H9 (cell line): ENCODE data around the gene DDX1. TPM values are rescaled to one million over a fixed set of nuclear protein-coding genes. Genes with fewer than 3 reads are reported as not detected.

ENCODE experiments used
- DNase-seq: peaks from one replicate; pipeline ENCODE4 v3.0.0-alpha.2; 2017
- H2AFZ ChIP-seq: one replicate; pipeline ENCODE4 v1.6.1; 2013; ENCODE audit warnings: mild to moderate bottlenecking, low read length, control low read depth, moderate library complexity
- H2AK5ac ChIP-seq: 2 replicates; pipeline ENCODE4 v1.6.1; 2013; ENCODE audit warnings: low read length, control low read depth, mixed read lengths; ENCODE audit not compliant: insufficient read length
- H2BK120ac ChIP-seq: one replicate; pipeline ENCODE4 v1.6.1; 2013; ENCODE audit warnings: low read depth, mild to moderate bottlenecking, low read length, control low read depth, inconsistent platforms; ENCODE audit not compliant: poor library complexity, severe bottlenecking
- H2BK12ac ChIP-seq: 2 replicates; pipeline ENCODE4 v1.6.1; 2013; ENCODE audit warnings: low read length, control low read depth, mixed read lengths, low read depth; ENCODE audit not compliant: insufficient read length
- H2BK15ac ChIP-seq: 2 replicates; pipeline ENCODE4 v1.6.1; 2013; ENCODE audit warnings: low read depth, low read length, control low read depth
- H2BK20ac ChIP-seq: one replicate; pipeline ENCODE4 v1.6.1; 2013; ENCODE audit warnings: low read depth, mild to moderate bottlenecking, low read length, control low read depth, inconsistent platforms; ENCODE audit not compliant: poor library complexity, severe bottlenecking
- H2BK5ac ChIP-seq: 2 replicates; pipeline ENCODE4 v1.6.1; 2013; ENCODE audit warnings: low read length, control low read depth, mixed read lengths; ENCODE audit not compliant: insufficient read length
- H3K14ac ChIP-seq: 2 replicates; pipeline ENCODE4 v1.6.1; 2013; ENCODE audit warnings: low read length, control low read depth; ENCODE audit not compliant: insufficient read depth
- H3K18ac ChIP-seq: 2 replicates; pipeline ENCODE4 v1.6.1; 2013; ENCODE audit warnings: low read depth, mild to moderate bottlenecking, mixed read lengths, low read length, control low read depth; ENCODE audit not compliant: insufficient read length
- H3K23ac ChIP-seq: 2 replicates; pipeline ENCODE4 v1.6.1; 2013; ENCODE audit warnings: low read length, control low read depth, mixed read lengths, low read depth; ENCODE audit not compliant: insufficient read length
- H3K23me2 ChIP-seq: 2 replicates; pipeline ENCODE4 v1.6.1; 2013; ENCODE audit warnings: low read depth, mild to moderate bottlenecking, mixed read lengths, low read length, control low read depth; ENCODE audit not compliant: insufficient read length, poor library complexity, severe bottlenecking
- H3K27ac ChIP-seq: 2 replicates; pipeline ENCODE4 v1.5.1; 2013; ENCODE audit warnings: low read length, control low read depth, mixed read lengths, low read depth; ENCODE audit not compliant: insufficient read length
- H3K27me3 ChIP-seq: 2 replicates; pipeline ENCODE4 v1.6.1; 2013; ENCODE audit warnings: low read length, control low read depth, inconsistent platforms; ENCODE audit not compliant: insufficient read depth
- H3K4ac ChIP-seq: 2 replicates; pipeline ENCODE4 v1.6.1; 2013; ENCODE audit warnings: low read depth, mild to moderate bottlenecking, control low read depth, inconsistent platforms, low read length, moderate library complexity
- H3K4me1 ChIP-seq: 2 replicates; pipeline ENCODE4 v1.6.1; 2013; ENCODE audit warnings: low read length, control low read depth, inconsistent platforms; ENCODE audit not compliant: insufficient read depth
- H3K4me2 ChIP-seq: 2 replicates; pipeline ENCODE4 v1.6.1; 2013; ENCODE audit warnings: low read length, control low read depth, mixed read lengths; ENCODE audit not compliant: insufficient read length, insufficient read depth
- H3K56ac ChIP-seq: 2 replicates; pipeline ENCODE4 v1.6.1; 2013; ENCODE audit warnings: low read depth, mild to moderate bottlenecking, mixed read lengths, low read length, control low read depth; ENCODE audit not compliant: insufficient read length
- H3K79me1 ChIP-seq: 2 replicates; pipeline ENCODE4 v1.6.1; 2013; ENCODE audit warnings: low read depth, mild to moderate bottlenecking, moderate library complexity, low read length, control low read depth, inconsistent platforms; ENCODE audit not compliant: insufficient read depth, poor library complexity, severe bottlenecking
- H3K79me2 ChIP-seq: 2 replicates; pipeline ENCODE4 v1.6.1; 2013; ENCODE audit warnings: low read length, control low read depth, inconsistent platforms; ENCODE audit not compliant: insufficient read depth
- H3K9ac ChIP-seq: 2 replicates; pipeline ENCODE4 v1.6.1; 2013; ENCODE audit warnings: low read length, control low read depth, mixed read lengths; ENCODE audit not compliant: insufficient read length; ENCODE audit errors: extremely low read depth
- H3K9me3 ChIP-seq: one replicate; pipeline ENCODE4 v1.6.1; 2013; ENCODE audit warnings: low read depth, low read length, inconsistent platforms; ENCODE audit not compliant: control insufficient read depth
- H3T11ph ChIP-seq: one replicate; pipeline ENCODE4 v1.6.1; 2013; ENCODE audit warnings: mild to moderate bottlenecking, low read length, control low read depth, inconsistent platforms
- H4K20me1 ChIP-seq: one replicate; pipeline ENCODE4 v1.6.1; 2013; ENCODE audit not compliant: control insufficient read depth, insufficient read length, insufficient read depth
- H4K5ac ChIP-seq: 2 replicates; pipeline ENCODE4 v1.6.1; 2013; ENCODE audit warnings: low read depth, mild to moderate bottlenecking, mixed read lengths, low read length, control low read depth; ENCODE audit not compliant: insufficient read length
- H4K8ac ChIP-seq: replicated peaks from 2 replicates; pipeline ENCODE4 v1.6.1; 2013; ENCODE audit warnings: low read length, control low read depth, mixed read lengths, low read depth; ENCODE audit not compliant: insufficient read length
- H4K91ac ChIP-seq: 2 replicates; pipeline ENCODE4 v1.6.1; 2013; ENCODE audit warnings: low read depth, mild to moderate bottlenecking, moderate library complexity, mixed read lengths, low read length, control low read depth; ENCODE audit not compliant: insufficient read length
- H3K27ac Mint-ChIP-seq, 3 experiments: 2 replicates in 2 of 3; 3 replicates in 1 of 3; pipeline ENCODE4 v1.8.0; 2020 to 2021; ENCODE audit warnings: mixed read lengths in 3 of 3, mild to moderate bottlenecking in 1 of 3, moderate library complexity in 1 of 3
- H3K27me3 Mint-ChIP-seq: 2 replicates; pipeline ENCODE4 v1.8.0; 2021; ENCODE audit warnings: low read depth, mild to moderate bottlenecking, moderate library complexity, mixed read lengths
- H3K36me3 Mint-ChIP-seq, 3 experiments: 2 replicates in 2 of 3; 3 replicates in 1 of 3; pipeline ENCODE4 v1.8.0; 2020 to 2021; ENCODE audit warnings: low read depth in 3 of 3, mixed read lengths in 3 of 3; ENCODE audit not compliant: insufficient read depth in 1 of 3
- H3K4me1 Mint-ChIP-seq, 2 experiments: 2 replicates each; pipeline ENCODE4 v1.8.0; 2020; ENCODE audit warnings: mixed read lengths in 2 of 2
- H3K4me3 Mint-ChIP-seq, 2 experiments: 2 replicates in 1 of 2; 3 replicates in 1 of 2; pipeline ENCODE4 v1.8.0; 2020 to 2021; ENCODE audit warnings: mild to moderate bottlenecking in 2 of 2, mixed read lengths in 2 of 2, moderate library complexity in 1 of 2
- H3K9me3 Mint-ChIP-seq, 2 experiments: 2 replicates in 1 of 2; 3 replicates in 1 of 2; pipeline ENCODE4 v1.8.0; 2020; ENCODE audit warnings: mild to moderate bottlenecking in 2 of 2, mixed read lengths in 2 of 2, moderate library complexity in 1 of 2
- WGBS: extraction: QIAGEN DNeasy Blood & Tissue Kit; methylation state at CpG from one replicate; pipeline ENCODE4 v1.1.7; 2013; ENCODE audit warnings: missing lambda C conversion rate, low lambda C conversion rate, mixed read lengths; ENCODE audit not compliant: insufficient read length; ENCODE audit errors: extremely low coverage; 5-methylcytosine and 5-hydroxymethylcytosine counted together
- total RNA-seq: library from RNA; stranded (reverse); gene quantifications from 2 replicates; pipeline ENCODE4 v1.2.1, GENCODE V29; 2021
- TF ChIP-seq, protein P1 (sequence below): fragments of 200-600 bp; sonication (generic); conservative IDR thresholded peaks from 3 replicates; pipeline ENCODE4 v1.8.0; 2021; ENCODE audit warnings: antibody characterized with exemption, mild to moderate bottlenecking

The DDX1 gene
- total RNA-seq, 1 experiment from 2014 or later, result 120 TPM

GRCh38 chr2:15634846-15635490 is 43.3 kb downstream of the DDX1 start:
- Mint-ChIP-seq H3K9me3 (no peaks in the 10 kb centered on the region), H3K4me1 (peaks cover 4 to 9% of the 10 kb centered on the region in 2 experiments), H3K36me3 (peaks cover 19 to 67% (median 46%) of the 10 kb centered on the region in 3 experiments; a peak in 6 of 7 replicates), H3K4me3 (no peak overlapping the region), H3K27ac (peak overlapping the region in 1 of 3 experiments; percentile 3; a peak in 1 of 7 replicates), H3K27me3 (no peaks in the 10 kb centered on the region)
- TF ChIP-seq, protein P1, sequence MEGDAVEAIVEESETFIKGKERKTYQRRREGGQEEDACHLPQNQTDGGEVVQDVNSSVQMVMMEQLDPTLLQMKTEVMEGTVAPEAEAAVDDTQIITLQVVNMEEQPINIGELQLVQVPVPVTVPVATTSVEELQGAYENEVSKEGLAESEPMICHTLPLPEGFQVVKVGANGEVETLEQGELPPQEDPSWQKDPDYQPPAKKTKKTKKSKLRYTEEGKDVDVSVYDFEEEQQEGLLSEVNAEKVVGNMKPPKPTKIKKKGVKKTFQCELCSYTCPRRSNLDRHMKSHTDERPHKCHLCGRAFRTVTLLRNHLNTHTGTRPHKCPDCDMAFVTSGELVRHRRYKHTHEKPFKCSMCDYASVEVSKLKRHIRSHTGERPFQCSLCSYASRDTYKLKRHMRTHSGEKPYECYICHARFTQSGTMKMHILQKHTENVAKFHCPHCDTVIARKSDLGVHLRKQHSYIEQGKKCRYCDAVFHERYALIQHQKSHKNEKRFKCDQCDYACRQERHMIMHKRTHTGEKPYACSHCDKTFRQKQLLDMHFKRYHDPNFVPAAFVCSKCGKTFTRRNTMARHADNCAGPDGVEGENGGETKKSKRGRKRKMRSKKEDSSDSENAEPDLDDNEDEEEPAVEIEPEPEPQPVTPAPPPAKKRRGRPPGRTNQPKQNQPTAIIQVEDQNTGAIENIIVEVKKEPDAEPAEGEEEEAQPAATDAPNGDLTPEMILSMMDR, result no peak
- Histone ChIP-seq H2BK12ac (no peak overlapping the region), H3K9me3 (no peaks in the 10 kb centered on the region), H2BK15ac (no peak overlapping the region), H3K27ac (no peak overlapping the region), H3K23me2 (no peaks in the 10 kb centered on the region), H2AK5ac (no peak overlapping the region), H4K20me1 (no peaks in the 10 kb centered on the region), H3K56ac (no peak overlapping the region), H4K5ac (no peak overlapping the region), H3K23ac (no peak overlapping the region), H3K27me3 (no peaks in the 10 kb centered on the region), H3K4me2 (no peak overlapping the region), H3K18ac (no peak overlapping the region), H3K14ac (no peak overlapping the region), H2BK120ac (no peak overlapping the region), H4K91ac (no peak overlapping the region), H2BK20ac (no peak overlapping the region), H2AFZ (no peak overlapping the region), H3T11ph (no peak overlapping the region), H2BK5ac (no peak overlapping the region), H3K9ac (no peak overlapping the region), H3K79me2 (no peaks in the 10 kb centered on the region), H3K79me1 (no peaks in the 10 kb centered on the region), H4K8ac (no peak overlapping the region), H3K4ac (no peak overlapping the region), H3K4me1 (no peaks in the 10 kb centered on the region)
- WGBS, result no CpG with 5 or more reads among the region's 1 CpG
- DNase-seq, result no peak
